Skeletal muscle satellite cell (primary cell): Measurements from ENCODE around the gene RBM19.
"Not testable (repeated sequence)": the region's sequence is repeated elsewhere in the genome, so short reads cannot be mapped to it uniquely, and the experiment has no call there.

ENCODE experiments used
- H3K27me3 ChIP-seq: 2 replicates; pipeline ENCODE4 v1.7.0; 2013; ENCODE audit warnings: low read length; ENCODE audit not compliant: control insufficient read depth, insufficient read depth
- H3K36me3 ChIP-seq: 2 replicates; pipeline ENCODE4 v1.7.0; 2013; ENCODE audit warnings: mild to moderate bottlenecking, control low read depth, low read length; ENCODE audit not compliant: insufficient read depth
- H3K4me1 ChIP-seq: 2 replicates; pipeline ENCODE4 v1.7.0; 2013; ENCODE audit warnings: low read length; ENCODE audit not compliant: control insufficient read depth, insufficient read depth
- H3K4me2 ChIP-seq: 2 replicates; pipeline ENCODE4 v1.7.0; 2013; ENCODE audit warnings: mild to moderate bottlenecking, low read length
- H3K4me3 ChIP-seq: 2 replicates; pipeline ENCODE4 v1.7.0; 2013; ENCODE audit warnings: low read length
- H3K9ac ChIP-seq: 2 replicates; pipeline ENCODE4 v1.7.0; 2013; ENCODE audit warnings: mild to moderate bottlenecking, low read depth, low read length, moderate library complexity
- H3K9me3 ChIP-seq: replicated peaks from 2 replicates; pipeline ENCODE4 v1.7.0; 2013; ENCODE audit warnings: mild to moderate bottlenecking, control low read depth, low read length

The RBM19 gene

DNA sequence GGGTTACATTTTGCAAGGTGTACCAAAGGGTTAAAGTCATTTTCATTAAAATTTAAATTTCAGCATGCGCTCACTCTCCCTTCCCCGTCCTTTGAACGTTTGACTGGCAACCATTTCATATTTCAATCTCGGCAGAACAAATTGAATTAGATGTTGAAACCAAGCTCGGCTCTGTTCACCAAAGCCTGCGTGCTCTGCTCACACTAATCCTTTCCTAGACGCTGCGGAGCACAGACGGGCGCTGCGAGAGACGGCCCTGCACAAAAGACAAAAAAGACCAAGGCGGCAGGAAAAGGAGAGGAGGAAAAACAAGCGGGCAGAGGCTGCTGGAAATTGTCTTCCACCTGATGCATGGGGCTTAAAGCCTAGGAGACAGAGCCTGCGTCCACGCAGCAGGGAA, 149.3 kb downstream of the RBM19 start:
- Histone ChIP-seq H3K27me3 (no peaks in the 10 kb centered on the region), H3K9ac (no peak overlapping the region), H3K9me3 (no peaks in the 10 kb centered on the region), H3K4me3 (no peak overlapping the region), H3K4me2 (no peak overlapping the region), H3K4me1 (no peaks in the 10 kb centered on the region), H3K36me3 (peaks cover 3% of the 10 kb centered on the region)

DNA sequence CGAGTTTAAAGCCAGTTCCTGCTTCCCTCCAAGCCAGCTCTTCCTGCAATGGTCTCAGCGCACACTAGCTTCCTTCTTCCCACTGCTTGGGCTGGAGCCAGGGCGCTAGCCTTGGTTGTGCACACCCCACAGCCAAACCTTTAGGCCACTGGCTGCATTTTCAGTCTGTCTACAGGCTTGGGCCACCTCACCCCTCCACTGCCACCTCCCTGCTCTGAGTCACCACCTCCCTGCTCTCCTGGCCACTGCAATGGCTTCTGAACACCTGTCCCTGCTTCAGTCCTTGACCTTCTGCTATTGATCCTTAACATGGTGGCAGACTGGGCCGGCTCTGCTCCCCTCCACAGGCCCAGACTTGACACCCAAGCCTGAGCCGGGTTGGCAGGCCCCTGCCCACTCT, 151.1 kb downstream of the RBM19 start:
- Histone ChIP-seq H3K4me1 (no peaks in the 10 kb centered on the region), H3K9me3 (no peaks in the 10 kb centered on the region), H3K4me2 (no peak overlapping the region), H3K36me3 (no peaks in the 10 kb centered on the region), H3K9ac (no peak overlapping the region), H3K27me3 (no peaks in the 10 kb centered on the region), H3K4me3 (no peak overlapping the region)

DNA sequence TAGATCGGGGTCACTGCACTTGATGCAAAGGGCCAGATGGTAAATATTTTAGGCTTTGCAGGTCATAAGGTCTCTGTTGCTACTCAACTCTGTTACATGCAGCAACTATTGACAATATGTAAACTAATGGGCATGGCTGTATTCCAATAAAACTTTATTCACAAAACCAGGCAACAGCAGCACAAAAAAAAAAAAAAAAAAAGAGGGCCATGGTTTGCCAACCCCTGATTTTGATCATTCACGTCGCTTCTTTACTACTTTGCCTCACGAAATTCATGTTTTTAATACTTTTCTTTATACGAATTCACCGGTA, 152.9 kb downstream of the RBM19 start:
- Histone ChIP-seq H3K4me3 (no peak overlapping the region), H3K36me3 (no peaks in the 10 kb centered on the region), H3K9ac (no peak overlapping the region), H3K4me2 (no peak overlapping the region), H3K27me3 (no peaks in the 10 kb centered on the region), H3K4me1 (no peaks in the 10 kb centered on the region), H3K9me3 (no peaks in the 10 kb centered on the region)

DNA sequence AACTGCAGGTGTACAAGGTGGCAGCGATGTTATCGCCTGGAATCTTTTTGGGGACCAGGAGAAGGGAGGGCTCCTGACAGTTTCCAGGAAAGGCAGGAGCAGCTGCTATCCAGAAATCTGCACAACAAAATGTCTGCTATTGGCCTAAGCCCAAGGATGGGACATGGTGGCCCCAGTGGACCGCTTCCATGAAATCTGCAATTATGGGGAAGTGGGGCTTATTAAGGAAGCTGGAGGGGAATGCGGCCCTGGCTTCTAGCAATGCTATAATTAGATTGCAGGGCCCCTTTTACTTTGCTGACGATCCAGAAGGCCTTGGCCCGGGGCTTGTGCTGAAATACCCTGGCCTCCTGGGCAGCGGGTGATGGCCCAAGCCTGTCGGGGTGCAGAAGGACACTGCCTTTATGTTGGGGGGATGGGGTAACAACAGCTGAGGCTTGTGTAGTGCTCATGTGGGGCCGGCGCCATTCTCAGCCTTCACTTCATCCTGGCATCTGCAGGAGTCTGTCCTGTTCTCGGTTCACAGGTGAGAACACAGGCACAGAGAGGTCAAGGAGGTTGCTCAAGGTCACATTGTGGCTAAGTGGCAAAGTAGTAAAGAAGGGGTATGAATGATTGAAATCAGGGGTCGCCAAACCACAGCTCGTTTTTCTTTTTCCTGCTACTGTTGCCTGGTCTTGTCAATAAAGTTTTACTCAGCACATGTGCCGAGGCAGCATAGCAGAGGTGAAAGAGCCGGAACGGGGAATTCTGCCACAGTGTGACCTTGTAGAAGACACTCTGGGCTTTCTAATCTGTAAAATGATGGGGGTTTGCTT, 153.5 kb downstream of the RBM19 start:
- Histone ChIP-seq H3K9me3 (no peaks in the 10 kb centered on the region), H3K4me3 (no peak overlapping the region), H3K27me3 (no peaks in the 10 kb centered on the region), H3K36me3 (no peaks in the 10 kb centered on the region), H3K4me1 (no peaks in the 10 kb centered on the region), H3K9ac (no peak overlapping the region), H3K4me2 (no peak overlapping the region)

DNA sequence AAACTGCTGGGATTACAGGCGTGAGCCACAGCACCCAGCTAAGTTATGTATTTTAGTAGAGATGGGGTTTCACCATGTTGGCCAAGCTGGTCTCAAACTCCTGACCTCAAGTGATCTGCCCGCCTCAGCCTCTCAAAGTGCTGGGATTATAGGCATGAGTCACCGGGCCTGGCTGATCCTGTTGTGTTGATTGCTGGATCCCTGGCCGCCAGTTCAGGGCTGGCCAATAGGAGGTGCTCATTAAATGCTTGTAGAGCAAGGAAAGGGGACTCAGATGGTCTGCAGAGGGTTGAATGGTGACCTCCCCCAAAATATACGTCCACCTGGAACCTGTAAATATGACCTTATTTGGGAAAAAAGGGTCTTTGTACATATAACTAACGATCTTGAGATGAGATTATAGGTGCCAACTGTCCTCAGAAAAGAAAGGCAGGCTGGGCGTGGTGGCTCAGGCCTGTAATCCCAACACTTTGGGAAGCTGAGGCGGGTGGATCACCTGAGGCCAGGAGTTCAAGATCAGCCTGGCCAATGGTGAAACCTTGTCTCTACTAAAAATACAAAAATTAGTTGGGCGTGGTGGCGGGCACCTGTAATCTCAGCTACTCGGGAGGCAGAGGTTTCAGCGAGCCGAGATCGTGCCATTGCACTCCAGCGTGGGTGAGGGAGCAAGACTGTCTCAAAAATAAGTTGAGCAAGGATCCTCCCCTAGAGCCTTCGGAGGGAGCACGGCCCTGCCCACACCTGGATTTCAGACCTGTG, 156.5 kb downstream of the RBM19 start:
- not testable (repeated sequence) for H3K27me3 ChIP-seq, H3K9ac ChIP-seq, H3K4me2 ChIP-seq, H3K36me3 ChIP-seq, H3K4me1 ChIP-seq, H3K9me3 ChIP-seq, H3K4me3 ChIP-seq

DNA sequence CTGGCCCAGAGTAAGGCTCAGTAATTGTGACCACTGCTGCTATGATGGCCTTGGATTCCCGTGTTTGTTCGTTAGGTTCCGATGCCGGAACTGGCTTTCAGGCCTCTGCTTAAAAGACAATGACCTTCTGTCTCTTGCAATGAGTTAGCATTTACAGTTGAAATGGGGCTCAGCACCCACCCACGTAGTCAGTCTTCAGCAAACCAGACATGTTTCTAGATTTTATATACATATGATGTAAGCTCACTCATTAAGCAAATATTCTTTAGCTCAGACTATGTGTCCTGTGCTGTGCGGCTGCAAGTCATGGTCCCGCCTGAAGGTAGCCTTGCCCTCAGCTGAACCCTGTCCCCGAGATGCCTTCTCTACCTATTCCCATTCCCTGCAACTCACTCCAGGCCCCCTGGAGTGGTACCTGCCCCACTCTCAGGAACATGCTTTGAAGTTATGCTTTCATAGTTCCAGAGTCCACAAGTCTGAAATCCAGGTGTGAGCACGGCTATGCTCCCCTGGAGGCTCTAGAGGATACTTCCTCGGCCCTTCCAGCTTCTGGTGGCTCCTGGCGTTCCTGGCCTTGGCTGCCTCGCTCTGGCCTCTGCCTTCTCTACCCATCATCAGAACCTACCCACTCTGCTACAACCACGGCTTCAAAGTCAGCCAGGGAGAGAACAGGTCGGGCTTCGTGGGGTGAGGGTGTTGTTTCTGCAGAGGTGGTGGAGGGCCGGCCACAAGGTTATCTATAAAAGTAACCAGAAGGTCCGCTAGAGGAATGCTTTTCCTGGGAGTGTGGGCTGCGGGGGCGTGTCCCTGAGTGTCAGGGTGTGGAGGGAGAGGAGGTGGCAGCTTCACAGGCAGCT, 157.8 kb downstream of the RBM19 start:
- peaks cover 3% of the 10 kb centered on the region for H3K27me3 ChIP-seq
- H3K9me3 ChIP-seq, result no peaks in the 10 kb centered on the region
- H3K4me3 ChIP-seq, result no peak overlapping the region
- no peak overlapping the region for H3K4me2 ChIP-seq
- H3K4me1 ChIP-seq, result no peaks in the 10 kb centered on the region
- H3K36me3 ChIP-seq, result no peaks in the 10 kb centered on the region
- no peak overlapping the region for H3K9ac ChIP-seq

DNA sequence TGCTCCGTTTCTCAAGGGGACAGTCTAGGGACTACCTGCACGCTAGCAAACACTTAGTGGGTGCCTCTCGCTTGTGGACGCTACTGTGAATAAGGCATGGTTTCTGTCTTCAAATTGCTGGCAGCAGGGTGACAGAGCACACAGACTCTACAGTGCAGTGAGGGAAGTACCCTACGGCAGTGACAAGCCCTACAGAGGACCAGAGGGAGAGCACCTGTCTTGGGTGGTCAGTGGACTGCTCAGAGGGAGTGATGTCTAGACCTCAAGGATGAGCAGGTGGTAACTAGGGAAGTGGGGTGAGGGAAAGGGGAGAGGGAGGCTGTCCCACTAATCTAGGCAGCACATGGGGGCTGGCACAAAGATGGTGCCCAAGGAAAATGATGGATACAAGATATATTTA, 160.5 kb downstream of the RBM19 start:
- H3K4me2 ChIP-seq, result no peak overlapping the region
- H3K4me1 ChIP-seq, result no peaks in the 10 kb centered on the region
- no peak overlapping the region for H3K9ac ChIP-seq

DNA sequence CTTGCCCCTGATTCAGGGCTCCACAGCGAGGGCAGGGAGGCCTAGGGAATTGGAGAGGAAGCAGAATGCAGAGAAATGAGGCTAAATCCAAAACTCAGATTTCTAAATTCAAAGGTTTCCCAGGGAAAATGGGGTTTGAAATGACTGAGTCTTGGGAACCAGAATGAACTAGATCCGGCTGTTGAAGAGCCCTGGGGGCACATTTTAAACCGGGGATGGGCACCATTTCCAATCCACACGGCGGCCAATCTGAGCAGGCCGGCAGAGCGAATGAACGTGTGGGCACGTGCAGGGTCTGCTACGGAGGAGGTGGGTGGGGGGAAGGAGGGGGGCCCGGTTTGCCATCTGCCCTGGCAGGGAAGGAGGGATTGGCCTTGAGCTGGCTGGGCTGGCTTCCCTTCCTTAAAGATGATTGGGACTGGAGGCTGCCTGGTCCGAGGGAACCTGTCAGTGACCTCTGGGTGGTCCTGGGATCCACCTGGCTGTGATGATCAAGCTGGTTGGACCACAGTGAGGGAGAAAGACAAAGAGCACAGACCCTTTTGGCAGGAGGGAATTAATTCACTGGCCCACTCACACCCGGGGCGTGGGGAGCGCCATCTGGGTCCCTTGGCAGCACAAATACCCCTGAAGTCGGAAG, 161.0 kb downstream of the RBM19 start:
- Histone ChIP-seq H3K9ac (no peak overlapping the region), H3K27me3 (peaks cover 3% of the 10 kb centered on the region), H3K4me2 (no peak overlapping the region), H3K4me3 (no peak overlapping the region), H3K36me3 (no peaks in the 10 kb centered on the region), H3K4me1 (no peaks in the 10 kb centered on the region), H3K9me3 (no peaks in the 10 kb centered on the region)

More for the DNA sequence above, 160.5 kb downstream of the RBM19 start:
- Histone ChIP-seq H3K27me3 (peaks cover 3% of the 10 kb centered on the region), H3K4me3 (no peak overlapping the region), H3K9me3 (no peaks in the 10 kb centered on the region), H3K36me3 (no peaks in the 10 kb centered on the region)

DNA sequence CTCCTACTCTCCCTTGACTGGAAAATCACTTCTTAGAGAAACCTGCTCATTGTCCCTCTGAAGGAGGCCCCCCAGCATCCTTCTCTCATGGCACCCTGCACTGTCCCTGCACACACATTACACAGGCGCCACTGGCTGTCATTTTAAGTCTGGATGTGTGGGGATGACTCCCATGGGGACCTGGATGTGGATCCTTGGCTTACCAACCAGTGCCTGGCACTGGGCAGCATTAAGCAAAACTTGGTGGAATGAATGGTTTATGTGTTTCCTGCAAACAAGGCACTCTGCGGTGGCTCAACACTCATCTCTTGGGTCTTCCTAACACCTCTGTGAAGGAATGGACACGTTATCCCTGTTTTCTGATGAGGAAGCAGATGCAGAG, 162.4 kb downstream of the RBM19 start:
- H3K4me2 ChIP-seq, result no peak overlapping the region
- H3K4me1 ChIP-seq, result no peaks in the 10 kb centered on the region
- H3K27me3 ChIP-seq, result peaks cover 3% of the 10 kb centered on the region
- no peaks in the 10 kb centered on the region for H3K9me3 ChIP-seq
- no peak overlapping the region for H3K4me3 ChIP-seq
- no peak overlapping the region for H3K9ac ChIP-seq
- no peaks in the 10 kb centered on the region for H3K36me3 ChIP-seq

DNA sequence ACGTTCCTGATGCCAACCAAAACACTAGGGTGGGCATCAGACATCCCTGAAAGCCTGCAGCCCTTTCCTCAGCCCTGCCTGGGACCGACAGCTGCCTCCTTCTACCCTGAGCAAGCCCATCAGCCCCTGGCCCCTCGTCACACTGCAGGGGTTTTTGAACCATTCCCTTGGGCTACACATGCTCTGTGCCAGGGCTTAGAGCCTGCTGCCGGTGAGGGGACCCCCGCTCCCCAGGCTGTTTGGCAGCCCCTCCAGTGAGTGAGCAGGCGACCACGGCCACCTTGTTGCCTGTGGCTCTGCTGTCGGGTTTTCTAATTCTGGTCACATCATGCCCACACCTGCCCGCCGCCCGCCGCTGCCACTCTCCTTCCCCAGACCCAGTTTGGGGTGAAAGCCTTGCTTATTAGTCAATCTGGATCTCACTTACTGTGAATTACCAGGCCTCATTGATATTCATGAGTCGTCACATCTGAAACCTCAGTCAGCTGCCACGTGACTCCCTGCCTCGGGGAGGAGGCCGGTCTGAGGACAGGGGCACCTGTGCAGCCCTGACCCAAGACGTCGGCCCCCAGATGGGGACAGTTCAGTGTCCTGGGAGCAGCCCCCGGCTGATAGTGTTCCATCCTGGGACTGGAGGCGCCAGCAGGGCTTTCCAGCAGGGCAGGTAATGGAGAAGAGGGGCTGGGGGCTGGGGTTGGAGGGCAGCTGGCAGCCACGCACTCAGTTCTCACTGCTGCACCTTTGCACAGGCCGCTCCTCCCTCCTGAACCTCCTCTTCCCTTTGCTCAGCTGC, 163.0 kb downstream of the RBM19 start:
- no peak overlapping the region for H3K4me2 ChIP-seq
- no peak overlapping the region for H3K9ac ChIP-seq
- peaks cover 3% of the 10 kb centered on the region for H3K27me3 ChIP-seq
- H3K9me3 ChIP-seq, result no peaks in the 10 kb centered on the region
- H3K4me3 ChIP-seq, result no peak overlapping the region
- H3K36me3 ChIP-seq, result no peaks in the 10 kb centered on the region
- no peaks in the 10 kb centered on the region for H3K4me1 ChIP-seq
